ENCODE data around the gene TRMT2B. TPM values are rescaled to one million over a fixed set of nuclear protein-coding genes. Genes with fewer than 3 reads are reported as not detected.
"Not testable (repeated sequence)": the region's sequence is repeated elsewhere in the genome, so short reads cannot be mapped to it uniquely, and the experiment has no call there.

TRMT2B gene
- total RNA-seq, 1 donor = 17.0 TPM

DNA sequence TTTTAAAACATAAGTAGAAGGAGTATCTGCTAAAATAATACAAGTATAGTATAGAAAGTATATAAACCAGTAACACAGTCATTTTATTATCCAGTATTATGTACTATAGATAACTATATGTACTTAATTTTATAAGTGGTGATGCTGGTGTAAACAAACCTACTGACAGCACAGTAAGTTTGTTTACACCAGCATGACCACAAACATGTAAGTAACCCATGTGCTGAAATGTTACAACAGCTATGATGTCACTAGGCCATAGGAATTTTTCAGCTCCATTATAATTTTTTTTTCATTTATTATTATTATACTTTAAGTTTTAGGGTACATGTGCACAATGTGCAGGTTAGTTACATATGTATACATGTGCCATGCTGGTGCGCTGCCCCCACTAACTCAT lies 39.9 kb downstream of the TRMT2B start:
- DNase-seq (ENCODE audit: low read depth in 2 of 3, low spot score in 2 of 3) = not testable (repeated sequence)

DNA sequence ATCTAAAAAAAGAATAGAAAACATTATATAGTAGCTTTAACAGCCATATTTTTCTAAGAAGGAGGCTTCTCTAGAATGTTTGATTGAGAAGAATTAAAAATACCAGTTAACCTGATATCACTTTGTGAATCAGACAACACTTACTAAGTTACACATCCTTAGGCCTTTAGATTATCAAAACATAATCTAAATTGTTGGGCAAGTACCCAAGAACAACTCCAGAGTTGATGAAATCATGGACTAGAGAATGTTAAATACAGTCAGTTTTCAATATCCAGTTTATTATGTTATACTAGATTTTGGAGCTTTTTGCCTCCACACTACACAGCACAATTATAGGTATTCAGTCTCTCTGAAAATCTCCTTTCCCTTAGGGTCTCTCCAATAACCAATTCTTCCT lies 42.8 kb downstream of the TRMT2B start:
- no peak for DNase-seq (ENCODE audit: low read depth in 2 of 3, low spot score in 2 of 3)

DNA sequence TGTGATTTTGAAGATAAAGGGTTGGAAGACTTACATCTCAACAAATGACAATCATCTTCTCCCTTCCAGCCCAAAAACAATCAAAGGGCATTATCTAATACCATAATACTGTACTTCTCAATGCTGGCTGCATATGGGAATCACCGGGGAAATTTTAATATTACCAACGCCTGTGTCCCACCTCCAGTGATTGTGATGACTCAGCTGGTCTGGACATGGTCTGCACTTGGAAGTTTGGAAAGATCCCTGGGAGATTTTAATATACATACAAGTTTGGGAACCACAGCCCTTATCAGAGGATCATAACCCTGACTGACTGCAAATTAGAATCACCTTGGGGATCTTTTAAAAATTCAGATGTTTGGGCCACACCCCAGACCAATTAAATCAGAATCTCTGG lies 52.5 kb downstream of the TRMT2B start:
- DNase-seq (ENCODE audit: low read depth in 2 of 3, low spot score in 2 of 3) = no peak

DNA sequence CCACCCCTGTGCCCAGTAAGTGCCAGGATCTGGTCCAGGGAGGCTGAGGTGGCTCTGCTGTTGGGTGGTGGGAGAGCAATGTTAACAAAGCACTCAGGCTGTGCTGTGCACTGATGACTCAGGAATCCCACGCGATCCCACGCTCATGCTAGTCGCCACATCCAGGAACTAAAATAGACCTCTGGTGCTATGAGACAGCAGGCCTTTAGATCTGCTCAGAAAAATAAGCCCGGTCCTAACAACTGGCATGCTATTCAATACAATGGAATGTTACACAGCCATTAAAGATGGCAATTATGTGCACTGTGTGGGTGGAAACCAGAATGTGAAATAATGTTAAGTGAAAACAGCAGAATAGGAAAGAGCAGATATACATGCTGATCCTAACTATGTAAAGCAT lies 56.4 kb downstream of the TRMT2B start:
- DNase-seq (ENCODE audit: low read depth in 2 of 3, low spot score in 2 of 3) = no peak

DNA sequence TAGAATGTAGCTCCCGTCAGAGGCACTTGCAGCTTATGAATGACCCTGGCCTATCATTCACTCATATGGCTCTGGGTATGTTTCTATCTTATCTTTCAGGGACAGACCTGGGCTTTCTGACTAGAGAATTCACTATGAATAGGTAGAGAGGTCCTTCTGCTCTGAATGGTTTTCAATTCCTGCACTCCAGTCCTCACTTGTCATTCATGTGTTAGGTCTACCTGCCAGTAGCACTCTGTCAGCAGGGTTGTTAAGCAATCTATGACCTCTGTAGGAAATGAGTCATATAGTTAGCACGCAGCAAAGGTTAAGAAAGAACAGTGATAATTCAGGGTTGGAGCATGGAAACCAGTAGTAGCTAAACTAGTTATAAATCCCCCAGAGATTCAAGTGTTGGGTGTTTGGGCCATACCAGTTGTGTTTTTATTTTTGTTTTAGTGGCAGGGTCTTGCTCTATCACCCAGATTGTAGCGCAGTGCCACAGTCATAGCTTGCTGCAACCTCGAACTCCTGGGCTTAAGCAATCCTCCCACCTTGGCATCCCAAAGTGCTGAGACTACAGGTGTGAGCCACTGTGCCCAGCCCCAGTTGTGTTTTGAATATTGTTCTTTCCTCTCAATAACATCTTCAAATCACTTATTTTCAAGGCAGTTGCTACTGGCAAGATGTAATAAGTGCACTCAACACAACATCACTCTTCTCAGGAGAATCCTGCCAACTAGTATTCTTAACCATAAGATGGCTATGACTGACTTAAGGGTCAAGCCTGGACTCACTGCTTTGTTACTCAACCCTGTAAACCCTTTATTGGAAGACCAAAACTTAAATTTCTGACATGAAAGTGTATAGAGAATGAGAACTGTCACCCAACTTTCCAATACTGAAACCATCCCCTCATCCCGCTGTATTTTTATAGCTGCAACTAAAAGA lies 57.3 kb downstream of the TRMT2B start:
- peak in 1 of 3 donors; percentile 0 for DNase-seq (ENCODE audit: low read depth in 2 of 3, low spot score in 2 of 3)

DNA sequence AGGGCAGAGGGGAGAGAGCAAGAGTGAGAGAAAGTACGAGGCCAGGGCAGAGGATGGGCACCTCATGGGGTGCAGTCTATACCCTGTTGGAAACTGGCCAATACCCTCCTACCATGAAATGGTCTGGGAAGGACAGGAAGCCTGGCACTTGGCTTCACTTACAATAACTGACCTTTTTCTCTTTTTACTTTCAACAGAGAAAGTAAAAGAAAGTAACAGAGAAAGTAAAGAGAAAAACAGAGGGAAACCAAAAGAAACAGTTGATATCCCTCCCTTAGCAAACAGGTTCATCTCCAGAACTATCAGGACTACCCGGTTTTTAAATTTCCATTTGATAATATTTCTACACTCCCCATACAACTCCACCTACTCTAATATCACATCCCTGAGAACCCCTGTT lies 61.8 kb downstream of the TRMT2B start:
- no peak for DNase-seq (ENCODE audit: low read depth in 2 of 3, low spot score in 2 of 3)

DNA sequence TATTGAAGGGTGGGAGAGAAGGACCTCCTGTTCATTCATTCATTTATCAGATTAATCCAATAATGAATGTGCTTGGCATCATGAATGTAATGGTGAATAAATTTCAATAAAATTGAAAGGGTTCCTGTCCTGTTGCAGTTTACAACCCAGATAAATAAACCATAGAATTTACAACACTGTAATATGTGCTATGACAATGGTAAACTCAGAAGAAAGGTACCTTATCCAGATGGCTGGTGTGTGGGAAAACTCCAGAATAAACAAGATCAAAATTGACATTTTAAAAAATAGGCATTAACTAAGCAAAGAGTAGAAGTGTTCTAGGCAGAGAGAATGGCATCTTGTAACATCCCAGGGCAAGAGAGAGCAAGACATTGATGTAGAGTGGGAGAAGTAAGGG lies 67.1 kb downstream of the TRMT2B start:
- no peak for DNase-seq (ENCODE audit: low read depth in 2 of 3, low spot score in 2 of 3)

DNA sequence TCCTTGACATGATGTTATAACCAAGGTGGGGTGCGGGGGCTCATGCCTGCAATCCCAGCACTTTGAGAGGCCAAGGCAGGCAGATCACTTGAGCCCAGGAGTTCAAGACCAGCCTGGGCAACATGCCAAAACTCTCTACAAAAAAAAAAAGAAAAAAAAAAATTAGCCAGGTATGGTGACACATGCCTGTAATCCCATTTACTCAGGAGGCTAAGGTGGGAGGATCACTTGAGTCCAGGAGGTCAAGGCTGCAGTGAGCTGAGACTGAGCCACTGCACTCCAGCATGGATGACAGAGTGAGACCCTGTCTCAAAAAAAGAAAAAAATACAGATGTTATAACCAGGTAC lies 70.4 kb downstream of the TRMT2B start:
- DNase-seq (ENCODE audit: low read depth in 2 of 3, low spot score in 2 of 3) = not testable (repeated sequence)

DNA sequence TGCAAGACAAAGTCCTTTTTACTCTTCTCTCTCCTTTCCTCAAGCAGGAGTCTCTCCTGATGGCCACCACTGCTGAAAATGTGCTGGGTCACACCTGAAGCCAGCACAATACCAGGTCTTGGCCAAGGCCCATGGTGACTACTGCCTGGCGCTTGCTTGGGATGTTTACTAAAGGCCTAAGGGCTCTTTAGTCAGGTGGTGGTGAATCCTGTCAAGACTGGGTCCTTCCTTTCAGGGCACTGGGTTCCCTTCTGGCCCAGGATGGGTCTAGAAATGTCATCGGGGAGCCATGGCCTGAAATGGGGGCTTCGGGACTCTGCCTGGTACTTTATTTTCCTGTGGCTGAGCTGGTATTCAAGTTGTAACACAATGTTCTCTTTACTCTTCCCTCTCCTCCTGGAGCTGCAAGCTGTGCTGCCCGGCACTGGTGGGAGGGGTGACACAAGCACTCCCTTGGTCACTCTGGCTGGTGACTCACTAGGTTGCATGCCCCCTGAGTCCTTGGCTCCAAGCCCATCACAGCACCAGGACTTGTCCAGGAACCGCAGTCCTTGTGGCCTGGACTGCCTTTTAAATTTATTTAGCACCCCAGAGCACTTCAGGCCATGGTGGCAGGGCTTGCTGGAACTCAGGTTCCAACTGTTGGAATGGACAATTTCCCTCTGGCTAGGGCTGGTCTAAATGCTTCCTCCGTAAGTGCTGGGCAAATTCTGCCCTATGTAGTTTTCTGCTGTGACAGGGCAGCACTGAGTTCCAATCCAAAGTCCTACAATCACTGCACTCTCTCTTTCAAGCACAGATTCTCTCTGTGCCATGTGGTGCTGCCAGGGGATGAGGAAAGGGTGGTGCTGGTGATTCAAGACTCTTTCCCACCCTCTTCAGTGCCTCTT lies 71.1 kb downstream of the TRMT2B start:
- DNase-seq (ENCODE audit: low read depth in 2 of 3, low spot score in 2 of 3) = no peak

DNA sequence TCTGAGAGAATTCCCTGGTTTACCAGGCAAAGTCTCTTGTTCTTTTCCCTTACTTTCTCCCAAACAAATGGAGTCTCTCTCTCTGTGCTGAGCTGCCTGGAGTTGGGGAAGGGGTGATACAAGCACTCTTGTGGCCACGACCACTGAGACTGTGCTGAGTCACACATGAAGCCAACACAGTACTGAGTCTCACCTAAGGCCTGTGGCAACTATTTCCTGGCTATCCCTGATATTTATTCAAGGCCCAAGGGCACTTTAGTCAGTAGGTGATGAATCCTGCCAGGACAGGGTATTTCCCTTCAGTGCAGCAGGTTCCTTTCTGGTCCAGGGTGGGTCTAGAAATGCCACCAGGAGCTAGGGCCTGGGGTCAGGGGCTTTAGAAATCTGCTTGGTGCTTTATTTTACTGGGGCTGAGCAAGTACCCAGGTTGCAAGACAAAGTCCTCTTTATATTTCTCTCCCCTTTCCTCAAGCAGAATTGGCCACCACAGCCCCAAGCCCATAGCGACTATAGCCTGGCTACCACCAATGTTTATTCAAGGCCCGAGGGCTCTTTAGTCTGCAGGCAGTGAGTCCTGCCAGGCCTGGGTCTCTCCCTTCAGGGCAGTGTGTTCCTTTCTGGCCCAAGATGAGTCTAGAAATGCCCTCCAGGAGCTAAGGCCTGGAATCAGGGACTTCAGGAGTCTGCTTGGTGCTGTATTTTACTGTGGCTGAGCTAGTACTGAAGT lies 71.9 kb downstream of the TRMT2B start:
- DNase-seq (ENCODE audit: low read depth in 2 of 3, low spot score in 2 of 3) = no peak

DNA sequence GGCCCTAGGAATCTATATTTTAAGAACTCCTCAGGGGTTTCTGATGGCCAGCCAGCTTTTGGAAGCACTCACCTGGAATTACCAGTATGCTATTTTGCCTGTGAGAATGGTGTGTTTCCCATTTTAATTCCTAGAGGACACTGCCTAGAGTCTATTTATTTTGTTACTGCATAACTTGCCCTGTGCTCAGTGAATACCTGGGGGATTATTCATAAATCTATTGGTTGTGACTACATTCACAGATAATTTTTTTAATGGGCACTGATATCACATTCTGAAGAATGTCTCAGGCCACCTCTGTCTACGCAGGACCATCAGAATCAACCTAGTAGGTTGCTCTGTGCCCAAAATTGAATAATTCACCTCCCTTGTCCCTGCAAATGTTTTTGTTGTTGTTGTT lies 75.7 kb downstream of the TRMT2B start:
- DNase-seq (ENCODE audit: low read depth in 2 of 3, low spot score in 2 of 3) = no peak

DNA sequence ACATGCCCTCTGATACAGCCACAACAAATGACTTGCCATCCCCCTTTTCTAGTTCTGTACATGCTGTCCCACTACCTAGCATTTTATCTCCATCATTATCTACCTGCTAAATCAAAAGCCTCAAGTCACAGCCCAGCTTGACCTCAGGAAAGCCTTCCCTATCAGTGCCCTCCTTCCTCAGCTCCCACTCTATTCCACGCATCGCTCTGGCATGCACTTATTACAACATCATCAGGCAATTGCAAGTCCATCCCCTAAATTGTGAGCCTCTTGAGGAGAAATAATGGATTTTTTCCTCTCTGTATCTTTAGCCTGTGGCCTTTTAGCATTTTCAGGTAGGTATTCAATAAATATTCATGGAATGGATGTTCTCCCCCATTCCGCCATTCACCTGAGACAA lies 76.7 kb downstream of the TRMT2B start:
- DNase-seq (ENCODE audit: low read depth in 2 of 3, low spot score in 2 of 3) = no peak

DNA sequence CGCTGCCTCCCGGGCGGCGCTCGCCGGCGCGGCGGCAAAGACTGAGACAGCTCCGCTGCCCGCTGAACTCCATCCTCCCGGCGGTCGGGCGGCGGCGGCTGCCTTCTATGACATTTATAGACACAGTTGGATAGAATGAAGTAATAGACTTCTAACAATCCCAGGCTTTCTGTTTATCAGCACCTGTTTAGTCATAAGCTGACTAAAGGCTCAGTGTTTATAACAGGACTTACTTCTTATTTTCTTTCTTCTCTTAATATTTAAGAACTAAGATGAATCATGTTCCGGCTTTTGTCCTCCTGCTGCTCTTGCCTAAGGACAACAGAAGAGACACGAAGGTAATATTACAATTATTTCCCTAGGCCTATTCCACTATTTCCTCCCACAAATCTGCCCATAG lies 78.5 kb downstream of the TRMT2B start:
- DNase-seq (ENCODE audit: low read depth in 2 of 3, low spot score in 2 of 3) = no peak

DNA sequence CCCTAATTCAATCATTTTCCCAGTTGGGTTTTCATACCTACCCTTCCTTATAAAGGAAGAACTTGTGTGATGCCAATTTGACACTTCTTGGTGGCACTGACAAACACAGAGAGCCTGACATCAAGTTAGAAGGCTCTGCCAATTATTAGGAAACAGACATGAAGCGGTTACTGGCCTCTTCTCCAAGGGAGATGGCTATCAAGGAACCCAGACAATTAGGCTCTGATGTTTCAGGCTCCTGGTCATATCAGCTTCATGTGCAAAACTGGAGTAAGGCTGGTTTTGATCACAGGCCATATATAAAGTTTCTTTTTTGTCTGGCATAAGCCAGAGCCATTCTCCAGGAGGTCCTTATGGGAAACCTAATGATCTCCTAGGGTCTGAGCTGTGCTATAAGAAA lies 82.0 kb downstream of the TRMT2B start:
- no peak for DNase-seq (ENCODE audit: low read depth in 2 of 3, low spot score in 2 of 3)

DNA sequence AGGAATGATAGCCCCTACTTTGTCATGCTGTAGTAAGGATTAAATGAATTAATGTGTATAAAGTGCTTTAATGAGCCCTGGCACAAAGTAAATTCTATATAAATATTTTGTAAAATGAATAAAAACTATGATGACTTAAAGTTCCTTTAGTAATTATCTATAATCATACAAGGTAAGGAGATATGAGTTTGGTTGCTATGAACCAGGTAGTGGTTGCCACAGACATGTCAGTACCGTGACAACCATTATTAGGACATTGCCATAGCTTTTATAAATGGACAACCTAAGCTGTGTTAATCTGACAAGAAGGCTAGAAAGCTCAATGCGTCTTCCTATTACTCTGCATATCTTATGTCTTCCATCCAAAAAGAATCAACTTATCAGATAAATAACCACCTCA lies 82.5 kb downstream of the TRMT2B start, which contains the start of gene ARL13A:
Gene ARL13A (plus strand): TSS at position 301 of the 400 bp plus-strand sequence. CDS start 3,982 bp downstream, outside the sequence.
- no peak for DNase-seq (ENCODE audit: low read depth in 2 of 3, low spot score in 2 of 3)

DNA sequence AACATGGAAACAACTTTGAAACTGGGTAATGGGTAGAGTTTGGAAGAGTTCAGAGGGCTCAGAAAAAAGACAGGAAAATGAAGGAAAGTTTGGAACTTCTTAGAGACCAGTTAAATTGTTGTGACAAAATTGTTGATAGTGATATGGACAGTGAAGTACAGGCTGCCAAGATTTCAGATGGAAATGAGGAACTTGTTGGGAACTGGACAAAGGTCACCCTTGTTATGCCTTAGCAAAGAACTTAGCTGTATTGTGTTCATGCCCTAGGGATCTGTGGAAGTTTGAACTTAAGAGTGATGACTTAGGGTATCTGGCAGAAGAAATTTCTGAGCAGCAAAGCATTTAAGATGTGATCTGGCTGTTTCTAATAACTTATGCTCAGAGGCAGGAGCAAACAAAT lies 87.5 kb downstream of the TRMT2B start:
- DNase-seq (ENCODE audit: low read depth in 2 of 3, low spot score in 2 of 3) = no peak

DNA sequence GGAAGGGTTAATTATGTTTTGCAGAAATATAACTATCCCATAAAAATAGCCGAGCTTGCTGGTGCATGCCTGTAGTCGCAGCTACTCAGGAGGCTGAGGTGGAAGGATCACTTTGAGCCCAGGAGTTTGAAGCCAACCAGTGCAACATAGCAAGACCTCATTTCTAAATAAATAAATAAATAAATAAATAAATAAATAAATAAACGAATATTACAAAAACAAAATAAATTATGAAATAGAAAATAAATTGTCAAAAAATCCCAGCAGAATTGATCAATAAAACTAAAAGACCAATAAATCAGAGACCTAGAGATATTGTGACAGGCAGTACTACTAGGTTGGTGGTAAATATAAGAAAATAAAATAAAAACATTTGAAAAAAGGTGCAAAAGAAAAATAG lies 89.1 kb downstream of the TRMT2B start:
- no peak for DNase-seq (ENCODE audit: low read depth in 2 of 3, low spot score in 2 of 3)

Measured in hematopoietic multipotent progenitor cell (in vitro differentiated cells).